GM18951 (cell line): Measurements from ENCODE around the gene MYOM3.

ENCODE experiments used
- POLR2A ChIP-seq: IDR thresholded peaks from 4 replicates; pipeline ENCODE4 v1.6.1; 2011; ENCODE audit warnings: mild to moderate bottlenecking; ENCODE audit not compliant: insufficient read length, insufficient read depth; ENCODE audit errors: extremely low read depth
- in situ Hi-C: fragments of 300-500 bp; cut with MboI; formaldehyde crosslinking; loops from one replicate; pipeline ENCODE4 v1.12.0; 2022; ENCODE audit warnings: low sequenced_read_pairs, mixed read lengths, inconsistent platforms; ENCODE audit not compliant: unreplicated experiment

The MYOM3 gene

GRCh38 chr1:24105368-24106160 is 6.4 kb downstream of the MYOM3 start:
- TF ChIP-seq POLR2A, result no peak
- in situ Hi-C loops, result no loop called here

- TF ChIP-seq POLR2A, result no peak
- in situ Hi-C loops, result no loop called here
Measured at GRCh38 chr1:24104854-24105253, 7.1 kb downstream of the MYOM3 start.

- TF ChIP-seq POLR2A, result no peak
- in situ Hi-C loops, result no loop called here
Measured at GRCh38 chr1:24103879-24104278, 8.1 kb downstream of the MYOM3 start.

- in situ Hi-C loops, result no loop called here
- TF ChIP-seq POLR2A, result no peak
Measured at GRCh38 chr1:24103408-24103807, 8.5 kb downstream of the MYOM3 start.

GRCh38 chr1:24102961-24103360 is 9.0 kb downstream of the MYOM3 start:
- in situ Hi-C loops, result no loop called here
- no peak for TF ChIP-seq POLR2A

- TF ChIP-seq POLR2A, result no peak
- in situ Hi-C loops, result no loop called here
Measured at GRCh38 chr1:24101796-24102586, 9.9 kb downstream of the MYOM3 start.

- in situ Hi-C loops, result no loop called here
- no peak for TF ChIP-seq POLR2A
Measured at GRCh38 chr1:24100945-24101737, 10.8 kb downstream of the MYOM3 start.

- no peak for TF ChIP-seq POLR2A
Measured at GRCh38 chr1:24098943-24099638, 12.8 kb downstream of the MYOM3 start.

GRCh38 chr1:24098102-24098501 is 13.8 kb downstream of the MYOM3 start:
- in situ Hi-C loops, result no loop called here
- no peak for TF ChIP-seq POLR2A

More at GRCh38 chr1:24098943-24099638, 12.8 kb downstream of the MYOM3 start:
- in situ Hi-C loops, result no loop called here

GRCh38 chr1:24097663-24098062 is 14.3 kb downstream of the MYOM3 start:
- in situ Hi-C loops, result no loop called here
- TF ChIP-seq POLR2A, result no peak

GRCh38 chr1:24096739-24097103 is 15.2 kb downstream of the MYOM3 start:
- TF ChIP-seq POLR2A, result no peak

GRCh38 chr1:24096009-24096738 is 15.8 kb downstream of the MYOM3 start:
- TF ChIP-seq POLR2A, result no peak
- in situ Hi-C loops, result no loop called here

More at GRCh38 chr1:24096739-24097103, 15.2 kb downstream of the MYOM3 start:
- in situ Hi-C loops, result no loop called here
